ENCODE data around the gene GABARAP. TPM values are rescaled to one million over a fixed set of nuclear protein-coding genes. Genes with fewer than 3 reads are reported as not detected.

GABARAP gene
- total and polyA plus RNA-seq, 2 experiments from 2014 or later = 327 to 1,031 TPM

GRCh38 chr17:7191571-7192270 is 50.5 kb downstream of the GABARAP start:
- Histone ChIP-seq H3K27me3 (no peaks in the 10 kb centered on the region), H3K4me2 (no peak overlapping the region), H3K9me2 (replicated peaks; ENCODE audit: insufficient read depth) (no peaks in the 10 kb centered on the region), H2AFZ (no peak overlapping the region), H3K4me1 (ENCODE audit: insufficient read depth) (no peaks in the 10 kb centered on the region), H4K20me1 (ENCODE audit: insufficient read depth, poor library complexity, severe bottlenecking) (no peaks in the 10 kb centered on the region), H3K36me3 (replicated peaks; ENCODE audit: insufficient read depth, low read depth) (no peaks in the 10 kb centered on the region), H3K79me2 (no peaks in the 10 kb centered on the region), H3K9me3 (ENCODE audit: low read depth) (no peaks in the 10 kb centered on the region), H3K4me3 (no peak overlapping the region), H3K27ac (no peak overlapping the region)
- 85% methylated on average over 19 of the region's 26 CpGs for WGBS (ENCODE audit: low lambda C conversion rate, missing lambda C conversion rate)
- no peak for TF ChIP-seq EZH2phosphoT487 (IDR thresholded peaks at IDR 0.05; ENCODE audit: low read depth, severe bottlenecking, unreplicated experiment)
- no peak for TF ChIP-seq EZH2 (IDR thresholded peaks at IDR 0.05; ENCODE audit: borderline replicate concordance)
- TF ChIP-seq, protein P1, sequence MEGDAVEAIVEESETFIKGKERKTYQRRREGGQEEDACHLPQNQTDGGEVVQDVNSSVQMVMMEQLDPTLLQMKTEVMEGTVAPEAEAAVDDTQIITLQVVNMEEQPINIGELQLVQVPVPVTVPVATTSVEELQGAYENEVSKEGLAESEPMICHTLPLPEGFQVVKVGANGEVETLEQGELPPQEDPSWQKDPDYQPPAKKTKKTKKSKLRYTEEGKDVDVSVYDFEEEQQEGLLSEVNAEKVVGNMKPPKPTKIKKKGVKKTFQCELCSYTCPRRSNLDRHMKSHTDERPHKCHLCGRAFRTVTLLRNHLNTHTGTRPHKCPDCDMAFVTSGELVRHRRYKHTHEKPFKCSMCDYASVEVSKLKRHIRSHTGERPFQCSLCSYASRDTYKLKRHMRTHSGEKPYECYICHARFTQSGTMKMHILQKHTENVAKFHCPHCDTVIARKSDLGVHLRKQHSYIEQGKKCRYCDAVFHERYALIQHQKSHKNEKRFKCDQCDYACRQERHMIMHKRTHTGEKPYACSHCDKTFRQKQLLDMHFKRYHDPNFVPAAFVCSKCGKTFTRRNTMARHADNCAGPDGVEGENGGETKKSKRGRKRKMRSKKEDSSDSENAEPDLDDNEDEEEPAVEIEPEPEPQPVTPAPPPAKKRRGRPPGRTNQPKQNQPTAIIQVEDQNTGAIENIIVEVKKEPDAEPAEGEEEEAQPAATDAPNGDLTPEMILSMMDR (IDR thresholded peaks at IDR 0.05; ENCODE audit: poor library complexity) = no peak
- peak; percentile 66 for DNase-seq (ENCODE audit: low spot score)

- no peaks in the 10 kb centered on the region for H3K9me3 ChIP-seq (ENCODE audit: low read depth)
- no peaks in the 10 kb centered on the region for H3K27me3 ChIP-seq
- no peaks in the 10 kb centered on the region for H4K20me1 ChIP-seq (ENCODE audit: insufficient read depth, poor library complexity, severe bottlenecking)
- H3K79me2 ChIP-seq = no peaks in the 10 kb centered on the region
- no peak for DNase-seq (ENCODE audit: low spot score)
- H3K4me3 ChIP-seq = no peak overlapping the region
- H3K36me3 ChIP-seq (replicated peaks; ENCODE audit: insufficient read depth, low read depth) = no peaks in the 10 kb centered on the region
- TF ChIP-seq EZH2 (IDR thresholded peaks at IDR 0.05; ENCODE audit: borderline replicate concordance) = no peak
- TF ChIP-seq, protein P1 (IDR thresholded peaks at IDR 0.05; ENCODE audit: poor library complexity) = no peak
- TF ChIP-seq EZH2phosphoT487 (IDR thresholded peaks at IDR 0.05; ENCODE audit: low read depth, severe bottlenecking, unreplicated experiment) = no peak
- H2AFZ ChIP-seq = no peak overlapping the region
- no peak overlapping the region for H3K4me2 ChIP-seq
- 89% methylated on average over 12 of the region's 12 CpGs for WGBS (ENCODE audit: low lambda C conversion rate, missing lambda C conversion rate)
- H3K4me1 ChIP-seq (ENCODE audit: insufficient read depth) = no peaks in the 10 kb centered on the region
- H3K27ac ChIP-seq = no peak overlapping the region
- no peaks in the 10 kb centered on the region for H3K9me2 ChIP-seq (replicated peaks; ENCODE audit: insufficient read depth)
Observed at GRCh38 chr17:7191069-7191468, 51.2 kb downstream of the GABARAP start.

DNA sequence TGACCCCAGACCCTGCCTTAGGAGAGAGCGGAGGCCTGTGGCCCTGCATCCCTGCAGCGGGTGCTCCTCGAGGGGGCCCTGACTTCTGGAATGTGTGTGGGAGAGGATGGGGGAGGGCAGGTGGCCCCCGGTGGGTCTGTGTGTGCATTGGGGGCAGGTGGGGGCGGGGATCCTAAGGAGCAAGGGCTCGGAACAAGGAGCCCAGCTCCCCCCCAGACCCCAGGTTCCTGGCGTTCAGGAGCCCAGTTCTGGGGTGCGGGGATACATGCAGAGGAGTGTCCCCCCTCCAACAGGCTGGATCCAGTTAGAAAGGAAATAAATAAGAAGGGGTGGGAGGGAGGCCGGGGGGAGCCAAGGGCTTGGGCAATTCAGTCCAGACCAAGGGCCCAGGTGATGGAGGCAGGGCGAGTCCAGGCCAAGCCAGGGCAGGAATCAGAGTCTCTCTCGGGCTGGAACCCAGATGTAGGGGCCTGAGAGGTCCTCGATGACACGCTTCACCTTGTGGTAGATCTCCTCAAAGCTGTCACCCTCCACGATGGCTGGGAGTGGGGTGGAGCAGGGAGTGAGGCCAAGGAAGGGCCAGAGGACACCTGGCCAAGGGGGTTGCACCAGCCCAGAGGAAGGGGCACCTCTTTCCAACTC is 51.9 kb downstream of the GABARAP start:
- H3K27ac ChIP-seq = no peak overlapping the region
- no peaks in the 10 kb centered on the region for H3K27me3 ChIP-seq
- DNase-seq (ENCODE audit: low spot score) = no peak
- no peaks in the 10 kb centered on the region for H3K79me2 ChIP-seq
- no peaks in the 10 kb centered on the region for H3K9me3 ChIP-seq (ENCODE audit: low read depth)
- TF ChIP-seq, protein P1 (IDR thresholded peaks at IDR 0.05; ENCODE audit: poor library complexity) = no peak
- H3K4me2 ChIP-seq = no peak overlapping the region
- H3K9me2 ChIP-seq (replicated peaks; ENCODE audit: insufficient read depth) = no peaks in the 10 kb centered on the region
- H2AFZ ChIP-seq = no peak overlapping the region
- no peak overlapping the region for H3K4me3 ChIP-seq
- no peaks in the 10 kb centered on the region for H3K36me3 ChIP-seq (replicated peaks; ENCODE audit: insufficient read depth, low read depth)
- no peaks in the 10 kb centered on the region for H3K4me1 ChIP-seq (ENCODE audit: insufficient read depth)
- 96% methylated on average over 14 of the region's 14 CpGs for WGBS (ENCODE audit: low lambda C conversion rate, missing lambda C conversion rate)
- H4K20me1 ChIP-seq (ENCODE audit: insufficient read depth, poor library complexity, severe bottlenecking) = no peaks in the 10 kb centered on the region

MicroRNA genes within 50 kb of the gene (microRNA counts, 767-probe panel; counts per million panel counts)
- not detected for microRNA hsa-miR-324-3p
- 6,865 counts per million, percentile 35 among the panel's probes with 10 or more counts for microRNA hsa-miR-324-5p

Small RNA genes lying within 50 kb of the gene (microRNA-seq; reads per million reads assigned to microRNA genes)
- 12,438 reads per million, percentile 95 among the genes with 10 or more reads in this experiment for gene MIR324

Small RNA genes lying within 50 kb of the gene (small RNA-seq; reads per million reads assigned to genes)
- gene AC120057.4 (not detected), gene MIR324 (13.7 reads per million, percentile 95 among the genes with 10 or more reads in this experiment), gene RF00019 (not detected)

Other genes starting within 250 kb of the GABARAP start
Only the 30 nearest of the 36 such genes appear.
- gene SLC16A13, start 206.4 kb downstream of the GABARAP start, total RNA-seq = 6.2 TPM in 2 replicates
- 18.8 and 21.1 TPM in 2 replicates for gene SLC16A13, start 206.4 kb downstream of the GABARAP start, polyA plus RNA-seq
- gene SLC16A11, start 198.4 kb downstream of the GABARAP start, total RNA-seq = 0.93 TPM in 1 of 2 replicates, not detected in the other
- gene SLC16A11, start 198.4 kb downstream of the GABARAP start, polyA plus RNA-seq = 2.4 and 3.6 TPM in 2 replicates
- 0.24 and 0.37 TPM in 2 replicates for gene CLEC10A, start 162.2 kb downstream of the GABARAP start, total RNA-seq
- gene CLEC10A, start 162.2 kb downstream of the GABARAP start, polyA plus RNA-seq = 0.17 and 0.21 TPM in 2 replicates
- gene ASGR2, start 127.6 kb downstream of the GABARAP start, total RNA-seq = 53.5 and 65.5 TPM in 2 replicates
- 68.2 and 90.6 TPM in 2 replicates for gene ASGR2, start 127.6 kb downstream of the GABARAP start, polyA plus RNA-seq
- 59.6 and 74.0 TPM in 2 replicates for gene ASGR1, start 63.1 kb downstream of the GABARAP start, total RNA-seq
- 113 and 140 TPM in 2 replicates for gene ASGR1, start 63.1 kb downstream of the GABARAP start, polyA plus RNA-seq
- gene DLG4, start 22.6 kb downstream of the GABARAP start, total RNA-seq = 8.4 and 10.7 TPM in 2 replicates
- gene DLG4, start 22.6 kb downstream of the GABARAP start, polyA plus RNA-seq = 2.9 and 7.6 TPM in 2 replicates
- 298 and 469 TPM in 2 replicates for gene ACADVL, start 22.5 kb downstream of the GABARAP start, total RNA-seq
- gene ACADVL, start 22.5 kb downstream of the GABARAP start, polyA plus RNA-seq = 1,250 and 1,676 TPM in 2 replicates
- 56.1 and 62.1 TPM in 2 replicates for gene DVL2, start 7.9 kb downstream of the GABARAP start, total RNA-seq
- gene DVL2, start 7.9 kb downstream of the GABARAP start, polyA plus RNA-seq = 74.6 and 74.7 TPM in 2 replicates
- gene PHF23, start 3.0 kb downstream of the GABARAP start, total RNA-seq = 53.9 and 57.9 TPM in 2 replicates
- gene PHF23, start 3.0 kb downstream of the GABARAP start, polyA plus RNA-seq = 77.7 and 78.6 TPM in 2 replicates
- 44.6 and 62.7 TPM in 2 replicates for gene CTDNEP1, start 9.3 kb upstream of the GABARAP start, total RNA-seq
- 86.9 and 96.7 TPM in 2 replicates for gene CTDNEP1, start 9.3 kb upstream of the GABARAP start, polyA plus RNA-seq
- gene ELP5, start 9.8 kb upstream of the GABARAP start, total RNA-seq = 30.4 and 30.6 TPM in 2 replicates
- 38.0 and 49.6 TPM in 2 replicates for gene ELP5, start 9.8 kb upstream of the GABARAP start, polyA plus RNA-seq
- 169 and 197 TPM in 2 replicates for gene CLDN7, start 20.0 kb upstream of the GABARAP start, total RNA-seq
- 290 and 341 TPM in 2 replicates for gene CLDN7, start 20.0 kb upstream of the GABARAP start, polyA plus RNA-seq
- 0.88 and 1.6 TPM in 2 replicates for gene SLC2A4, start 39.3 kb upstream of the GABARAP start, total RNA-seq
- 0.42 and 0.89 TPM in 2 replicates for gene SLC2A4, start 39.3 kb upstream of the GABARAP start, polyA plus RNA-seq
- gene YBX2, start 52.2 kb upstream of the GABARAP start, total RNA-seq = 1.4 and 1.7 TPM in 2 replicates
- gene YBX2, start 52.2 kb upstream of the GABARAP start, polyA plus RNA-seq = 1.3 and 3.0 TPM in 2 replicates
- gene EIF5A, start 65.2 kb upstream of the GABARAP start, total RNA-seq = 267 and 331 TPM in 2 replicates
- gene EIF5A, start 65.2 kb upstream of the GABARAP start, polyA plus RNA-seq = 693 and 747 TPM in 2 replicates
- 34.5 and 50.3 TPM in 2 replicates for gene GPS2, start 72.9 kb upstream of the GABARAP start, total RNA-seq
- 103 and 111 TPM in 2 replicates for gene GPS2, start 72.9 kb upstream of the GABARAP start, polyA plus RNA-seq
- 9.2 and 9.6 TPM in 2 replicates for gene NEURL4, start 86.9 kb upstream of the GABARAP start, total RNA-seq
- 9.5 and 13.9 TPM in 2 replicates for gene NEURL4, start 86.9 kb upstream of the GABARAP start, polyA plus RNA-seq
- gene ACAP1, start 94.1 kb upstream of the GABARAP start, total RNA-seq = not detected in 2 replicates
- gene ACAP1, start 94.1 kb upstream of the GABARAP start, polyA plus RNA-seq = 10.2 and 14.6 TPM in 2 replicates
- gene KCTD11, start 109.7 kb upstream of the GABARAP start, total RNA-seq = 9.2 and 12.4 TPM in 2 replicates
- gene KCTD11, start 109.7 kb upstream of the GABARAP start, polyA plus RNA-seq = 14.1 and 19.6 TPM in 2 replicates
- not detected in 2 replicates for gene TMEM95, start 112.7 kb upstream of the GABARAP start, total RNA-seq
- gene TMEM95, start 112.7 kb upstream of the GABARAP start, polyA plus RNA-seq = not detected in 2 replicates
- 8.4 and 11.4 TPM in 2 replicates for gene TNK1, start 138.6 kb upstream of the GABARAP start, total RNA-seq
- 8.9 and 10.2 TPM in 2 replicates for gene TNK1, start 138.6 kb upstream of the GABARAP start, polyA plus RNA-seq
- 11.8 and 17.6 TPM in 2 replicates for gene PLSCR3, start 152.1 kb upstream of the GABARAP start, total RNA-seq
- gene PLSCR3, start 152.1 kb upstream of the GABARAP start, polyA plus RNA-seq = 58.0 and 59.6 TPM in 2 replicates
- 109 and 118 TPM in 2 replicates for gene TMEM256, start 161.6 kb upstream of the GABARAP start, total RNA-seq
- 105 and 109 TPM in 2 replicates for gene TMEM256, start 161.6 kb upstream of the GABARAP start, polyA plus RNA-seq
- gene NLGN2, start 165.4 kb upstream of the GABARAP start, total RNA-seq = 4.1 and 7.2 TPM in 2 replicates
- 4.3 and 6.6 TPM in 2 replicates for gene NLGN2, start 165.4 kb upstream of the GABARAP start, polyA plus RNA-seq
- not detected in 2 replicates for gene SPEM1, start 177.9 kb upstream of the GABARAP start, total RNA-seq
- gene SPEM1, start 177.9 kb upstream of the GABARAP start, polyA plus RNA-seq = 0.21 TPM in 1 of 2 replicates, not detected in the other
- not detected in 2 replicates for gene SPEM2, start 183.2 kb upstream of the GABARAP start, total RNA-seq
- not detected in 2 replicates for gene SPEM2, start 183.2 kb upstream of the GABARAP start, polyA plus RNA-seq
- not detected in 2 replicates for gene SPEM3, start 186.4 kb upstream of the GABARAP start, total RNA-seq
- gene SPEM3, start 186.4 kb upstream of the GABARAP start, polyA plus RNA-seq = not detected in 2 replicates
- 12.3 and 12.5 TPM in 2 replicates for gene TMEM102, start 193.0 kb upstream of the GABARAP start, total RNA-seq
- 13.7 and 13.9 TPM in 2 replicates for gene TMEM102, start 193.0 kb upstream of the GABARAP start, polyA plus RNA-seq
- 1.4 and 2.7 TPM in 2 replicates for gene FGF11, start 197.1 kb upstream of the GABARAP start, total RNA-seq
- gene FGF11, start 197.1 kb upstream of the GABARAP start, polyA plus RNA-seq = 3.6 and 3.8 TPM in 2 replicates
- gene CHRNB1, start 202.6 kb upstream of the GABARAP start, total RNA-seq = 10.9 and 12.4 TPM in 2 replicates
- 16.9 and 17.5 TPM in 2 replicates for gene CHRNB1, start 202.6 kb upstream of the GABARAP start, polyA plus RNA-seq

All from hepatocyte (in vitro differentiated cells).